Measurements from ENCODE around the gene TNFAIP8L3.

DNA sequence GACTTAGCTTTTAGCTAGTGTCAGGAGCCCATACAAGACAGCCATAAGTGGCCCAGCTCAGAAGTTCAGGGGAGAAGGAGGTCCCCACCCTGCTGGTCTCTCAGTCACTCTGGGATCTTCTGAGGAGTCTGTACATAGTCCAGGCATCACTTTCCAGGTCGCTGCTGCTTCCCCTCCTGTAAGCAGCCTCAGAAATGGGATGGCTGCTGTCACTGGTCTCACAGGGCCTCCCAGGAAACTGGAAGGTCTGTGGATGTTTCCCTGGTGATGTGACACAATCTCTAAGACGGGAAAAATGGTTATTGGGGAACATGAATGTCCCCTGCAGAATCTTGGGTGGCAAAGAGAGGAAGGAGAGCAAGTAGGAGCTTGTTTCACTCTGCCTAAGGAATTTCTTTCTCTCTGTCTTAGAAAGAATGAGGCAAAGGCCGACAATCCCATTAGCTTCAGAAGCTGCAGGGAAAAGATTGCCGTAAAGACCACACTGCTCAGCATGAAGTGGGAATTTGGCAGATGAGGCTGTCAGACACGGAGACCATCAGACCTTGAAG is 43.2 kb upstream of the TNFAIP8L3 start:
- TF ChIP-seq, protein P1, sequence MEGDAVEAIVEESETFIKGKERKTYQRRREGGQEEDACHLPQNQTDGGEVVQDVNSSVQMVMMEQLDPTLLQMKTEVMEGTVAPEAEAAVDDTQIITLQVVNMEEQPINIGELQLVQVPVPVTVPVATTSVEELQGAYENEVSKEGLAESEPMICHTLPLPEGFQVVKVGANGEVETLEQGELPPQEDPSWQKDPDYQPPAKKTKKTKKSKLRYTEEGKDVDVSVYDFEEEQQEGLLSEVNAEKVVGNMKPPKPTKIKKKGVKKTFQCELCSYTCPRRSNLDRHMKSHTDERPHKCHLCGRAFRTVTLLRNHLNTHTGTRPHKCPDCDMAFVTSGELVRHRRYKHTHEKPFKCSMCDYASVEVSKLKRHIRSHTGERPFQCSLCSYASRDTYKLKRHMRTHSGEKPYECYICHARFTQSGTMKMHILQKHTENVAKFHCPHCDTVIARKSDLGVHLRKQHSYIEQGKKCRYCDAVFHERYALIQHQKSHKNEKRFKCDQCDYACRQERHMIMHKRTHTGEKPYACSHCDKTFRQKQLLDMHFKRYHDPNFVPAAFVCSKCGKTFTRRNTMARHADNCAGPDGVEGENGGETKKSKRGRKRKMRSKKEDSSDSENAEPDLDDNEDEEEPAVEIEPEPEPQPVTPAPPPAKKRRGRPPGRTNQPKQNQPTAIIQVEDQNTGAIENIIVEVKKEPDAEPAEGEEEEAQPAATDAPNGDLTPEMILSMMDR (IDR thresholded peaks at IDR 0.05; ENCODE audit: borderline replicate concordance, extremely low read depth, low read length, poor library complexity, severe bottlenecking), result no peak
- TF ChIP-seq EZH2 (IDR thresholded peaks at IDR 0.05; ENCODE audit: borderline replicate concordance, low read depth, low read length, severe bottlenecking), result no peak
